MM.1S (cell line): Measurements from ENCODE around the gene TAF6.

ENCODE experiments used
- CTCF ChIP-seq: fragments of 300-600 bp; sonication (generic); IDR thresholded peaks from 2 replicates; pipeline ENCODE4 v1.5.1; 2016; ENCODE audit warnings: antibody characterized with exemption, low read length, mixed read lengths
- EZH2 ChIP-seq: fragments of 300-600 bp; sonication (generic); optimal IDR thresholded peaks from 2 replicates; pipeline ENCODE3; 2017; ENCODE audit warnings: low read depth, mild to moderate bottlenecking, antibody characterized with exemption, low read length, mixed read lengths
- EZH2phosphoT487 ChIP-seq: fragments of 300-600 bp; sonication (generic); IDR thresholded peaks from 2 replicates; pipeline ENCODE4 v1.6.1; 2018; ENCODE audit warnings: antibody characterized with exemption, low read length

- TF ChIP-seq CTCF = no peak
- no peak for TF ChIP-seq EZH2
- no peak for TF ChIP-seq EZH2phosphoT487
Observed at GRCh38 chr7:100075418-100075817, 43.7 kb downstream of the TAF6 start.
